Activated CD8-positive, alpha-beta memory T cell treated with anti-CD3 and anti-CD28 coated beads for 36 hours (primary cell): Measurements from ENCODE around the gene DACT3. TPM values are rescaled to one million over a fixed set of nuclear protein-coding genes. Genes with fewer than 3 reads are reported as not detected.

Experiments used
- CTCF ChIA-PET: fragments of 350-600 bp; sonication (Branson Sonifier 250); formaldehyde crosslinking; loops from one replicate; lab custom pipeline; 2021; ENCODE audit warnings: antibody characterized with exemption; lab: Charles Lee
- POLR2A ChIA-PET: fragments of 350-600 bp; sonication (Branson Sonifier 250); formaldehyde crosslinking; loops from one replicate; lab custom pipeline; 2021; ENCODE audit warnings: antibody characterized with exemption; lab: Charles Lee
- total RNA-seq, 2 experiments: library from RNA; stranded (reverse); gene quantifications; one replicate each; pipeline ENCODE4 v1.2.3, GENCODE V29; 2021

DACT3 gene
- total RNA-seq, 2 experiments from 2014 or later, result 1.8 to 2.0 TPM

DNA sequence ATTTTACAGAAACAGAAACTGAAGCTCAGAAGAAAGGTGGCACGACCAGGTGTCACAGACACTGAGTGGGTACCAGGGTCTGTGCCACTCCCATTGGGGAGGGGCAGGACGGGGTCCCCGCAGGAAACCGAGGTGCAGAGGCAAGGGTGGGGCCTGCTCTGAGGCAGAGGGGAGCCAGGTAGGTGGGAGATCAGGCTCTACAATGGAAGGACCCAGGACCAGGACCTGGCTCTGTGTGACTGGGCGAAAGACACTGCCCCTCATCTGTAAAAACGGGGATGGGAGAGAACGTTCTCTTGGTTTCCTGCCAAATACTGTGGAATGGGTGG, 38.9 kb downstream of the DACT3 start:
- CTCF ChIA-PET, result interaction anchor here (0.8 to 1.3 kb wide), 4 partner anchors 8 to 50 kb away, joined by 3 to 4 read pairs (median 3); no protein-coding TSS in a partner anchor
- POLR2A ChIA-PET, result no interaction called here

DNA sequence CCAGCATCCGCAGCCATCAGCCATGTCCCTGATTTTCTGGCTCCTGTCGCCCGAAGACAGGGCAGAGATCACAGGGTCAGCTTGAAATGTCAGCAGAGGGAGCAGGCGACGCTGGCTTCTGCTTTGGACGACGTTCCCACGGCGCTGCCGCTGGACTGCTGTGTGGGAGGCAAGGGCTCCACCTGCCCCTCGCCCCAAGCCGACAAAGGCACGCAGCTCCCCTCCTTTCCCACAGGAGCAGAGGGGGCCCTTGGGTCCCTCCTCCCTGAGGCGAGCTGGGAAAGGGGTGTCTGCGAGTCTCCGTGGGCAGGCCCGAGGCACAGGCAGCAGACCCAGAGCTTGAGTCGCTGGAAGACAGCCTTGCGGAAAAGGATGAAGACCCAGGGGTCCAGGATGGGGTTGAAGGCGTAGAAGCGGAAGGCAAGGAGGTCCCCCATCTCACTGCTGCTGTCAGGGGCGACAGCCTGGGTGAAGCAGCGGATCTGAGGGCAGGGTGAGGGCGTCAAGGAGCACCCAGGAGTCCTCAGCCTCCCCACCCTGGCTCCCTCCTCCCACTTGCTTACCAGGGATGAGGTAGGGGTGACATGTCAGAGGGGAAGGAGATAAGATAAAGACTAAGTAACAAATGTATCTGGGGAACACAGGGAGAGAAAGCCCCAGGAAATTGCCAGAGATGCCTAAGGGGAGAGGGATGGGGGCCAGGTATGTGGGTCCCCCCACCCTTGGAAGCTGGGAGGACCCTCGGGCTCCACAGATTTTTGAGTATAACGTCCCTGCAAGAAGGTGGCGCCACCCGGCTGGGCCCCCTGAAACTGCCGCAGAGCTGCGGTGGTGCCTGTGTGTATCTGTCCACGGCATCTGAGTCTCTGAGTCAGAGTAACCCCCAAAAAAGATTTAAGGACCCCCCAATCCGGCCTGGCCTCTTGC, 39.5 kb downstream of the DACT3 start:
- ChIA-PET CTCF (interaction anchor here (0.8 to 1.3 kb wide), 5 partner anchors 7 to 51 kb away, joined by 3 to 4 read pairs (median 3); no protein-coding TSS in a partner anchor), POLR2A (no interaction called here)

DNA sequence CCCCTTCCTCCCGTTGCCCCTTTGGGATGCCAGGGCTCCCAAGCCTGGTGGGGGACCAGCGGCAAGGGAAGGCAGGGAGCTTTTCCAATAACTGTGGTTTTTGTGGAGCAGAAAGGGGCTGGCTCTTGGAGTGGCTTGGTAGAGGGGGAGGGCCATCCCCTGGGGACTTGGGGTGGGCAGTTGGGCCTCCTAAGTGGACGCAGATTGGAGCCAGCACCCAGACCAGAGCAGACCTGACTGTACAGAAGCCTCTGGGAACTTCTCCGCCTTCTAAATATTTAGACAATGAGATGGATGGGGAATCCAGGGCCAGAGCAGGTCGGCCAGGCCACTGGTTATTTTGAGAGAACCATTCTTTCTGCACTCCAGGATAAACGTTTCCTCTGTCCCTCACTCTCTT, 40.3 kb downstream of the DACT3 start:
- ChIA-PET CTCF (interaction anchor here (0.8 to 2.5 kb wide), 2 partner anchors 9 to 108 kb away, joined by 4 to 9 read pairs; no protein-coding TSS in a partner anchor), POLR2A (interaction anchor here (1.3 kb wide), 1 partner anchor 9 kb away, joined by 3 read pairs; no protein-coding TSS in a partner anchor)

DNA sequence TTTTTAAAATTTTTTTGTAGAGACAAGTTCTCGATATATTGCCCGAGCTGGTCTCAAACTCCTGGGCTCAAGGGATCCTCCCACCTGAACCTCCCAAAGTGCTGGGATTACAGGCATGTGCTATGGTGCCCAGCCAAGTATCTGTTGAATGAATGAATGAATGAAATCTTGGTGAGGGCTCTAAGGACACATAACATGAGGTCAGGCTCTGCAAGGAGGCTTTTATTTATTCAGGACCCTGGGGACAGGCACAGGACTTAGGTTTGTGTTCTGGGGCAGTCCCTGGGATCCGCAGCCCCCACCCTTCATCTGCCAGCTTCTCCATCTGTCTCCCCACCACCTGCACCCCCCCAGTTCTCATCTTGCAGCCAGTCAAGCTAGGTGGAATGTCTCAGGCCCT, 40.7 kb downstream of the DACT3 start:
- POLR2A ChIA-PET, result interaction anchor here (1.3 kb wide), 1 partner anchor 9 kb away, joined by 3 read pairs; no protein-coding TSS in a partner anchor
- CTCF ChIA-PET, result interaction anchor here (2.5 to 10.1 kb wide), 2 partner anchors 41 to 108 kb away, joined by 9 to 112 read pairs; partner anchors contain the start of gene DACT3

DNA sequence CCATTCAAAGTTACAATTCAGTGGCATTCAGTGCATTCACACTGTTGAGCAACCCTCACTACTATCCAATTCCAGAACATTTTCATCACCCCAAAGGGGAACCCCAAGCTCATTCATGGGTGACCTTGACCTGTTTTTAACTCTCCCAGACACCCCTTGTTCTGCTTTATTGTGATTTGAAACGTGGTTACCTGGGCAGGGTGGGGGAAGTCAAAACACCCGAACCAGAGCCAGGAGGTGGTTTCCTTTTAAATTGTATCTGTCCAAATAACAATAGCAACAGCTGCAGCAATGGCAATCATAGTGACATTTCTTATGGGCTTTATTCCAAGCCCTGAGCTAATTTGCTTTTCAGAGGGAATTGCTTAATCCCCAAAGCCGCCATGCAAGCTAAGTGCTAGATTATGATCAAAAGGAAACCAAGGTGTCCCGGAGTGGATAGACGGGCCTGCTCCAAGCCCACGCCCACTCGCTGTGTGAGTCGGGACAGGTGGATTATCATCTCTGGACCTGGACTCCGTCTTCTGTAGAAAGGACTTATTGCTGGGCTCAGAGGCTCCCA, 42.2 kb downstream of the DACT3 start:
- ChIA-PET POLR2A (no interaction called here), CTCF (interaction anchor here (1.0 to 10.1 kb wide), 3 partner anchors 9 to 110 kb away, joined by 3 to 112 read pairs (median 9); partner anchors contain the start of gene DACT3)

DNA sequence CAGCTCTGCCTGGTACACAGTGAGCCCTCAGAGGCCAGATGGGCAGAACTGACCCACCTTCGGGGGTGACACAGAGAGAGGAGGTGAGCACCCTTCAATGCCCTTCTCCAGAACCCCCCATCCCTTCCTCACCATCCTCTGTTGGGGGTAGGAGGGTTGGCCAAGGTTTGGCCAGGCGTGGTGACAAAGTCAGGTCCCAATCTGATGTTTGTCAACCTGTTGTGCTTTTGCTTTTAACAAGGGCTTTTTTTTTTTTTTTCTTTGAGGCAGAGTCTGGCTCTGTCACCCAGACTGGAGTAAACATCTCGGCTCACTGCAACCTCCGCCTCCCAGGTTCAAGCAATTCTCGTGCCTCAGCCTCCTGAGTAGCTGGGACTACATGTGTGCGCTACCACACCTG, 43.4 kb downstream of the DACT3 start:
- CTCF ChIA-PET, result interaction anchor here (1.0 to 10.1 kb wide), 3 partner anchors 15 to 44 kb away, joined by 3 to 112 read pairs (median 11); partner anchors contain the start of genes CALM3 and DACT3
- POLR2A ChIA-PET, result interaction anchor here (0.6 kb wide), 1 partner anchor 16 kb away, joined by 4 read pairs; no protein-coding TSS in a partner anchor

DNA sequence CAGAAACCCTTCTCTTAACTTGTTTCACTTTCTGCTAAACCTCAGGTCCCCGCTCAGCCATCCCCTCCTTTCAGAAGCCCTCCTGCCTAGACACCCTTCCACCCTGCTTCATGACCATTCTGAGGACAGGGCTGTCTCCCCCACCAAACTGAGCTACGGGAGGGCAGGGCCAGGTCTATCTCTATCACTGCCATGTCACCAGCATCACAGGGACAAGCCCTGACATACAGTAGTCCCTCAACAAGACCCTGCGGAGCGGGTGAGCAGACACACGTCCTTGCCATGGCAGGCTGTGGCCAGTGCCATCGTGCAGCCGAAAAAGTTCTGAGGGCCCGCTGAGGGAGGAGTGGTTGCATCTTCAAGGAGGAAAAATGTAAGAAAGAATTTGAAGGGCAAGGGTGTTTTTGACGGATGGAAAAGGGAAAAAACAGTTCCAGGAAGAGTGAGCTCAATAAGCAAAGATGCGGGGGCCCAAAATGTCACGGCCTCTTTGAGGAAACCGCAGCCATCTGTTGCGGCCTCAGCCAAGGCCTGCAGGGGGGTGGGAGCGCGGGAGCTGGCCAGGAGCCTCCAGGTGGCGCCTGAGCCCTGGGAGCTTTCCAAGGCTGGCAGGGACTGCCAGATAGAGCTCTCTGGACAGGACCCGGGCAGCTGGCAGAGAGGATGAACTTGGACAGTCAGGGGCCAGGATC, 44.2 kb downstream of the DACT3 start:
- POLR2A ChIA-PET, result interaction anchor here (0.9 kb wide), 1 partner anchor 16 kb away, joined by 3 read pairs; no protein-coding TSS in a partner anchor
- CTCF ChIA-PET, result interaction anchor here (0.6 to 10.1 kb wide), 6 partner anchors 11 to 222 kb away, joined by 3 to 112 read pairs (median 5); partner anchors contain the start of genes CALM3 and DACT3

DNA sequence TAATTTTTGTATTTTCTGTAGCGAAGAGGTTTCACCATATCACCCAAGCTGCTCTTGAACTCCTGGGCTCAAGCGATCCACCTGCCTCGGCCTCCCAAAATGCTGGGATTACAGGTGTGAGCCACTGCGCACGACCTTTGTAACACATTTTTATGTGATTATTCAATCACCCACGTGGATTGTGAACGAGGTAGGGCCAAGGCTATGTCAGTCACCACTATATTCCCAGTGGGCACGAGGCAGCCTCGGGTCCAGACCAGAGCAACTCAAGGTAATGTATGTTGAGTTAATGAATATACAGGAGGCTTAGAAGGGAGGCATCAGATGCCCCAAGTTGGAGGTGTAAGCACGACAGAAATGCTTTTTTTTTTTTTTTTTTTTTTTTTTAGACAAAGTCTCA, 45.0 kb downstream of the DACT3 start:
- ChIA-PET CTCF (interaction anchor here (0.7 to 10.1 kb wide), 5 partner anchors 11 to 222 kb away, joined by 3 to 112 read pairs (median 11); partner anchors contain the start of genes CALM3 and DACT3), POLR2A (interaction anchor here (0.9 kb wide), 1 partner anchor 15 kb away, joined by 3 read pairs; no protein-coding TSS in a partner anchor)

DNA sequence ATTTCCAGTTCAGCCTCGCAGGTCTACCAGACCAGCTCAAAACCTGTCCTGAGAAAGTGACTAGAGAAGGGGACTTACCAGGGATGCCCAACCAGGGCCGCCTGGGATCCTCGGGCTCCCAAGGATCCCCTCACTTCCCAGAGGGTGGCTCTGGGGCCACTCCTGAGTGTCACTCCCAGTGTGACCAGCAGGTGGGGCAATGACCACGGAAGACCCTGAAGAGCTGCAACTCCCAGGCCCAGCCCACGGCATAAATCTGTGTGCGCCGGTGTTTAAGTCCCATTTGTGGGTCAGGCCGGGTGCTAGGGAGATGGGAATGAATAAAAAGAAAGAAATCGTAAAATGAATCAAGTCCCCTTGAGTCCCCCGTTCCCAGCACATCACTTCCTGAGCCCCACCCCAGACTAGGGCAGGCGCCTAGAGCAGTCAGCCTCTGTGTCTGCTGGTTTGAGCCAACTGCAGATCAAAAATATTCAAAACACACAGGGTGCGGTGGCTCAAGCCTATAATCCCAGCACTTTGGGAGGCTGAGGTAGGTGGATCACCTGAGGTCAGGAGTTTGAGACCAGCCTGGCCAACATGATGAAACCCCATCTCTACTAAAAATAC, 46.8 kb downstream of the DACT3 start:
- ChIA-PET POLR2A (interaction anchor here (1.1 kb wide), 1 partner anchor 14 kb away, joined by 3 read pairs; no protein-coding TSS in a partner anchor), CTCF (interaction anchor here (0.5 to 10.1 kb wide), 15 partner anchors 8 to 310 kb away, joined by 3 to 112 read pairs (median 4); partner anchors contain the start of genes CALM3 and DACT3)

DNA sequence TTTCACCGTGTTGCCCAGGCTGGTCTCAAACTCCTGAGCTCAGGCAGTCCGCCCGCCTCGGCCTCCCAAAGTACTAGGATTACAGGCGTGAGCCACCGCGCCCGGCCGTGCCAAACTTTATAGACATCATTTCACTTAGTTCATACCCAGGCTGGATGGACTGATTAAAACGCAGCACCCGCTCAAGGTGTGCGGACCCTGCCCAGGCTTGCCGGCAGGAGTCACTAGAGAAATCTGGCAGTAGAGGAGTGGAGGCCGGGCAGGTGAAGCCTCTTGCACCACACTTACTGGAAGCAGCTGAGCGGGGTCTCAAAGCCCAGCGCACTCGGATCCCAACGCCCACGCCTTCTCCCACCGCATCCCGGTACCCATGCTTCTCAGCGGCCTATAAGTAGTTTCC, 47.5 kb downstream of the DACT3 start:
- ChIA-PET CTCF (interaction anchor here (0.7 to 10.1 kb wide), 15 partner anchors 8 to 262 kb away, joined by 3 to 112 read pairs (median 4); partner anchors contain the start of genes CALM3 and DACT3), POLR2A (interaction anchor here (1.1 kb wide), 1 partner anchor 13 kb away, joined by 3 read pairs; no protein-coding TSS in a partner anchor)

DNA sequence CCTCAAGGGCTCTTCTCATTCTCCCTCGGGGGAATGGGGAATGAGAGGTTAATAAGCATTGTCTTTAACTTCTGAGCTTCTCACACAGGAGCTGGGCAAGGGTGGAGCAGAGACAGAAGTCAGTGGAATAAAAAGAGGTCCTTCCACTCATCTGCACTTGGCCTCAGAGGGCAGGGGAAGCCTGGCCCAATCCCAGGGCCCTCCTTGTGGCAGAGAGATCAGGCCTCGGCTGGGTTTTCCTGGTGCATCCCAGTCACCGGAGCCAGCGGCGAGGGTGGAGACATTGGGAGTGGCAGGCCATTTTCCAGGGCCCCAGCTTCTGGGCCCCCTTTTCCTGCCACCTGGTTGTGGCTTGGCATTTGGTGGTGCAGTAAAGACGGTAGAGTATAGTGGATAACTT, 49.2 kb downstream of the DACT3 start:
- ChIA-PET POLR2A (interaction anchor here (1.0 to 3.1 kb wide), 2 partner anchors 8 to 10 kb away, joined by 3 to 30 read pairs; partner anchors contain the start of gene CALM3), CTCF (interaction anchor here (0.6 to 10.1 kb wide), 10 partner anchors 9 to 229 kb away, joined by 3 to 112 read pairs (median 4); partner anchors contain the start of genes CALM3, DACT3 and GNG8)

DNA sequence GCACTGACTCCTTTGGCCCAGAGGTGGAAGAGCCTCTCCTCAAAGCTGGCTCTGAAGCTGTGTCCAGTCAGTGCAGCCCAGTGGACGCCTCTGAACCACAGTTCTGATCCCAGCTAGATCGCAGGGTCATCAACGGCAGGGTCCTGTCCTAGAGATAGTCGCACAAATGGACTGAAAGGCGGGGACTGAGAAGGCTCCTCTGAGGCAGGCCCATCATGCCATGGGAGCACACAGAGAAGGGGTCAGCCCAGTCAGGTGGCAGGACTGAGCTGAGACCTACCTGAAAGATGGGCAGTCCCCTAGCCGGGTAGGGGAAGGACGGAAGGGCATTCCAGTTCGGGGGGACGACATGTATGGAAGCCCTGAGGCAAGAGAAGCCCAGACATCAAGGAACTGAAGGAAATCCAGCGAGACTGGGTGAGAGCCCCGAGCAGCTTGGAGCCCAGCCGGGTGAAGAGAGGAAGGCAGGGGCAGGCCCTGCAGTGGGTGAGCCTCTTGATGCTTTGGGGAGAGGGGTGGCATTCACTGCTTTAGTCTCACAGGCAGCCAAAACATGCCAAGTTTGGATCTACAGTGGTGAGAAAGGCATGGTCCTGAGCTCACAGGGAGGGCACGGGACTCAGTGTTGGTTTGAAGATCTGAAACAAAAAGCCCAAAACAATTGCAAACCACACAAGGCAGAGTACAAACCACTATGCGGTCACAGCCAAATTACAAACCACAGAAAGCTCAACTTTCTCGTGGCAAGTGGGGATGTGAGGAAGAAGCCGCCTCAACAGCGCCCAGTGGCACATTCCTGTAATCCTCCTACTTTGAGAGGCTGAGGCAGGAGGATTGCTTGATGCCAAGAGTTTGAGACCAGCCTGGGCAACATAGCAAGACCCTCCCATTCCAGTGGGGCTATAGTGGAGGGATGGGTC, 49.9 kb downstream of the DACT3 start:
- ChIA-PET POLR2A (interaction anchor here (1.0 to 3.1 kb wide), 2 partner anchors 9 kb away, joined by 3 to 30 read pairs; partner anchors contain the start of gene CALM3), CTCF (interaction anchor here (0.9 to 10.1 kb wide), 5 partner anchors 9 to 229 kb away, joined by 3 to 112 read pairs (median 4); partner anchors contain the start of genes CALM3, DACT3 and GNG8)

DNA sequence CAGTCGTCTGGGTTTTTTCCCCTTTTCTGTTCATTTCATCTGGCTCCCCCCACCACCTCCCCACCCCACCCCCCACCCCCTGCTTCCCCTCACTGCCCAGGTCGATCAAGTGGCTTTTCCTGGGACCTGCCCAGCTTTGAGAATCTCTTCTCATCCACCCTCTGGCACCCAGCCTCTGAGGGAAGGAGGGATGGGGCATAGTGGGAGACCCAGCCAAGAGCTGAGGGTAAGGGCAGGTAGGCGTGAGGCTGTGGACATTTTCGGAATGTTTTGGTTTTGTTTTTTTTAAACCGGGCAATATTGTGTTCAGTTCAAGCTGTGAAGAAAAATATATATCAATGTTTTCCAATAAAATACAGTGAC, 50.6 kb downstream of the DACT3 start:
- CTCF ChIA-PET, result interaction anchor here (0.9 to 10.1 kb wide), 5 partner anchors 8 to 51 kb away, joined by 3 to 112 read pairs (median 5); partner anchors contain the start of genes CALM3 and DACT3
- POLR2A ChIA-PET, result interaction anchor here (3.1 kb wide), 1 partner anchor 9 kb away, joined by 30 read pairs; the partner anchor contains the start of gene CALM3

DNA sequence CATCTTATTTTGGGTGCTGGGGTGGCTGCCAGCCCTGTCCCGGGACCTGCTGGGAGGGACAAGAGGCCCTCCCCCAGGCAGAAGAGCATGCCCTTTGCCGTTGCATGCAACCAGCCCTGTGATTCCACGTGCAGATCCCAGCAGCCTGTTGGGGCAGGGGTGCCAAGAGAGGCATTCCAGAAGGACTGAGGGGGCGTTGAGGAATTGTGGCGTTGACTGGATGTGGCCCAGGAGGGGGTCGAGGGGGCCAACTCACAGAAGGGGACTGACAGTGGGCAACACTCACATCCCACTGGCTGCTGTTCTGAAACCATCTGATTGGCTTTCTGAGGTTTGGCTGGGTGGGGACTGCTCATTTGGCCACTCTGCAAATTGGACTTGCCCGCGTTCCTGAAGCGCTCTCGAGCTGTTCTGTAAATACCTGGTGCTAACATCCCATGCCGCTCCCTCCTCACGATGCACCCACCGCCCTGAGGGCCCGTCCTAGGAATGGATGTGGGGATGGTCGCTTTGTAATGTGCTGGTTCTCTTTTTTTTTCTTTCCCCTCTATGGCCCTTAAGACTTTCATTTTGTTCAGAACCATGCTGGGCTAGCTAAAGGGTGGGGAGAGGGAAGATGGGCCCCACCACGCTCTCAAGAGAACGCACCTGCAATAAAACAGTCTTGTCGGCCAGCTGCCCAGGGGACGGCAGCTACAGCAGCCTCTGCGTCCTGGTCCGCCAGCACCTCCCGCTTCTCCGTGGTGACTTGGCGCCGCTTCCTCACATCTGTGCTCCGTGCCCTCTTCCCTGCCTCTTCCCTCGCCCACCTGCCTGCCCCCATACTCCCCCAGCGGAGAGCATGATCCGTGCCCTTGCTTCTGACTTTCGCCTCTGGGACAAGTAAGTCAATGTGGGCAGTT, 51.2 kb downstream of the DACT3 start:
- POLR2A ChIA-PET, result interaction anchor here (0.7 to 3.1 kb wide), 2 partner anchors 8 to 9 kb away, joined by 3 to 30 read pairs; partner anchors contain the start of gene CALM3
- CTCF ChIA-PET, result interaction anchor here (0.9 to 1.7 kb wide), 3 partner anchors 9 to 52 kb away, joined by 3 to 5 read pairs (median 3); no protein-coding TSS in a partner anchor
